GM15510 (cell line): ENCODE measurements around the gene RSRP1.

Source experiments
- POLR2A ChIP-seq: IDR thresholded peaks from 3 replicates; pipeline ENCODE4 v1.6.1; 2011; ENCODE audit warnings: borderline replicate concordance; ENCODE audit not compliant: insufficient read length; ENCODE audit errors: extremely low read depth

Gene RSRP1

DNA sequence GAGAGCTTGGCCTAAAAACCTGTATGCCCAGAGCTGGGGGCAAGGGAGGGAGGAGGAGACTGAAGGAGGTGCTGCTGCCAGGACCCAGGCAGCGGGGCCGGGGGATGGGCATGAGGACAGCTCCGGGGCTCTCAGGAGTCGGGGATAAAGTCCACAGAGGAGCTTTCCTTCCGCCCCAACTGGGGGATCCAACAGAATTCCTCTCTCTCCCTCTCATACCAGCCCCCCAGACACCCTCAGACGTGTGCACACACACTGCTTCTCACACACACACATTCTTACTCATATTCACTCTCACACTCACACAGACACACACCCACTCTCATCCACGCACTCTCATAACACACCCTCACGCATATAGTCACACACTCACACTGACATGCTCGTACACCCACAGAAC, 54.0 kb downstream of the RSRP1 start:
- TF ChIP-seq POLR2A: no peak
